Adipocyte (in vitro differentiated cells): Measurements from ENCODE around the gene CPB1.

Experiments
- DNase-seq: peaks from one replicate; pipeline ENCODE4 v3.0.0-alpha.2; 2015; ENCODE audit warnings: low read depth
- H3K27me3 ChIP-seq: replicated peaks from 2 replicates; pipeline ENCODE4 v1.7.0; 2013; ENCODE audit warnings: mild to moderate bottlenecking, low read length, moderate library complexity; ENCODE audit not compliant: control insufficient read depth, insufficient read depth
- H3K36me3 ChIP-seq: 2 replicates; pipeline ENCODE4 v1.7.0; 2013; ENCODE audit warnings: low read length, mild to moderate bottlenecking, moderate library complexity; ENCODE audit not compliant: control insufficient read depth, insufficient read depth, severe bottlenecking
- H3K4me1 ChIP-seq: 2 replicates; pipeline ENCODE4 v1.7.0; 2013; ENCODE audit warnings: mild to moderate bottlenecking, low read length, moderate library complexity; ENCODE audit not compliant: control insufficient read depth, insufficient read depth
- H3K4me3 ChIP-seq: 2 replicates; pipeline ENCODE4 v1.7.0; 2013; ENCODE audit warnings: mild to moderate bottlenecking, low read length, moderate library complexity
- H3K9ac ChIP-seq: 2 replicates; pipeline ENCODE4 v1.7.0; 2013; ENCODE audit warnings: mild to moderate bottlenecking, low read length, moderate library complexity
- H3K9me3 ChIP-seq: 2 replicates; pipeline ENCODE4 v1.7.0; 2013; ENCODE audit warnings: mild to moderate bottlenecking, low read length, moderate library complexity; ENCODE audit not compliant: control insufficient read depth

The CPB1 gene

DNA sequence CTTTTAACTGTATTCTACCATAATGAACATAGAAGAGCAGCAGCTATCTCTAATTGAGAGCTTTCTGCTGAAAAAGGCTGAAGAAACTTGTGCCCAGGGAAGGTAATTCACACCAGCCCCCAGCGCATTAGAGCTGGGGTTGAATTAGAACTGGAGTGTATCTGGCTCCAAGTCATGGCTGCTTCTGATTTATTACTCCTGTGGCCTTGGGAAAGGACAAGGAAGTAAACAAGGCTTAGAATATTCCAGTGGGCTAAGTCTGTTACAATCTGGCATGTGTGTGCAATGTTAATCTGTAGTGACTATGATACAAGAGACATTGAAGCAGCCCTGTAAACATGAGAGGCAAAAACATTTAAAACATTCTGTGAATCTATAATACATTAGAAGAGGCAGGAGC, 55.6 kb downstream of the CPB1 start:
- no peaks in the 10 kb centered on the region for H3K27me3 ChIP-seq
- no peak for DNase-seq
- no peaks in the 10 kb centered on the region for H3K36me3 ChIP-seq
- no peak overlapping the region for H3K9ac ChIP-seq
- H3K4me3 ChIP-seq, result no peak overlapping the region
- no peaks in the 10 kb centered on the region for H3K9me3 ChIP-seq
- no peaks in the 10 kb centered on the region for H3K4me1 ChIP-seq

GRCh38 chr3:148884261-148884660, 56.6 kb downstream of the CPB1 start:
- no peaks in the 10 kb centered on the region for H3K4me1 ChIP-seq
- H3K4me3 ChIP-seq, result no peak overlapping the region
- H3K9ac ChIP-seq, result no peak overlapping the region
- no peaks in the 10 kb centered on the region for H3K36me3 ChIP-seq
- no peaks in the 10 kb centered on the region for H3K9me3 ChIP-seq
- no peak for DNase-seq
- H3K27me3 ChIP-seq, result no peaks in the 10 kb centered on the region

GRCh38 chr3:148889828-148890227, 62.2 kb downstream of the CPB1 start:
- H3K9ac ChIP-seq, result no peak overlapping the region
- H3K4me3 ChIP-seq, result no peak overlapping the region
- no peaks in the 10 kb centered on the region for H3K27me3 ChIP-seq
- peaks cover 13% of the 10 kb centered on the region for H3K9me3 ChIP-seq
- no peak for DNase-seq
- no peaks in the 10 kb centered on the region for H3K36me3 ChIP-seq
- H3K4me1 ChIP-seq, result no peaks in the 10 kb centered on the region

- H3K4me1 ChIP-seq, result no peaks in the 10 kb centered on the region
- H3K4me3 ChIP-seq, result no peak overlapping the region
These were observed 68.5 kb downstream of the CPB1 start for GRCh38 chr3:148896062-148896461.

GRCh38 chr3:148901987-148902791, 74.6 kb downstream of the CPB1 start:
- DNase-seq, result peak; percentile 79
- Histone ChIP-seq H3K27me3 (no peaks in the 10 kb centered on the region), H3K9ac (no peak overlapping the region), H3K4me1 (peaks cover 17% of the 10 kb centered on the region), H3K4me3 (no peak overlapping the region), H3K9me3 (no peaks in the 10 kb centered on the region), H3K36me3 (no peaks in the 10 kb centered on the region)

More at GRCh38 chr3:148896062-148896461, 68.5 kb downstream of the CPB1 start:
- Histone ChIP-seq H3K9ac (no peak overlapping the region), H3K27me3 (no peaks in the 10 kb centered on the region), H3K9me3 (peaks cover 13% of the 10 kb centered on the region), H3K36me3 (no peaks in the 10 kb centered on the region)
- DNase-seq, result no peak

DNA sequence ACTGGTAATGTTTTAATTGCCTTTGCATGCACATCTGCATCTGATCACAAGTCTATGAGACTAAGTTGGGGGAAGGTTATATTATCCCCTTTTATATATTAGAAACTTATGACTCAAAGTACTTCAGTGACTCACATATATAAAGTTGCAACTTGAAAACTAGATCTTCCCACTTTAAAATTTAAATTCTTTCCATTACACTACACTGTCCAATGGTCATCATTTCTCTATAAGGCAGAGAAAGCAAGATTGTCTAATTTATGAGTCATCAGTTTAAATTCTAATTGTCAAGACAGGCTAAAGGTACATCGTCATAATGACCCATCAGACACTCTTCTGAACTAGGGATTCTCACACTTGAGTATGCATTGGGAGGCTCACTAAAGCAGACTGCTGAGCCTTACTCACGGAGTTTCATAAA, 75.4 kb downstream of the CPB1 start:
- H3K27me3 ChIP-seq, result no peaks in the 10 kb centered on the region
- no peak overlapping the region for H3K9ac ChIP-seq
- DNase-seq, result peak; percentile 53
- no peaks in the 10 kb centered on the region for H3K36me3 ChIP-seq
- no peak overlapping the region for H3K4me3 ChIP-seq
- no peaks in the 10 kb centered on the region for H3K9me3 ChIP-seq
- peaks cover 17% of the 10 kb centered on the region for H3K4me1 ChIP-seq

DNA sequence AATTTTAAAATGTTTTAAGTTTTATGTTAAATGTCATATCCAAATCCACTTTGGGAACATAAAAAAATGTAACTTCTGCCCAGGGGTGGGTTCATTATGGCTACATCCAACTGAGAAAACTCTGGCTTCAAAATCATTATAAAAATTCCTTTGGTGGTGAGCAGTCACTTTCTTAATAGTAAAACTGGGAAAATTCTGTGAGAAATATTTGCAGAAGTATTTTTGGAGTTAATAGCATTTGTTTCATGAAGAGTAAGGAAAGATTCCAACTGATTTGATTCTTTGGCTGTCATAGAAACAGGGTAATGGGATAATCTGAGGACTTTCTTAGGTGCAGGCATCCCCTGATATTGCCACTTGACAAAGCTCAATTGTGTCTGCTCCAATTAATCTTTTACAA, 76.3 kb downstream of the CPB1 start:
- no peak overlapping the region for H3K9ac ChIP-seq
- no peak overlapping the region for H3K4me3 ChIP-seq
- DNase-seq, result no peak
- H3K4me1 ChIP-seq, result peaks cover 17% of the 10 kb centered on the region
- no peaks in the 10 kb centered on the region for H3K27me3 ChIP-seq
- no peaks in the 10 kb centered on the region for H3K9me3 ChIP-seq
- no peaks in the 10 kb centered on the region for H3K36me3 ChIP-seq

- no peaks in the 10 kb centered on the region for H3K27me3 ChIP-seq
- peaks cover 16% of the 10 kb centered on the region for H3K4me1 ChIP-seq
- no peak overlapping the region for H3K9ac ChIP-seq
- H3K4me3 ChIP-seq, result no peak overlapping the region
- DNase-seq, result no peak
- H3K9me3 ChIP-seq, result no peaks in the 10 kb centered on the region
- no peaks in the 10 kb centered on the region for H3K36me3 ChIP-seq
These were observed 79.1 kb downstream of the CPB1 start for GRCh38 chr3:148906667-148907066.
